GM12892 (cell line): ENCODE measurements around the gene PAX2.

ENCODE experiments used
- POLR2A ChIP-seq: IDR thresholded peaks from 2 replicates; pipeline ENCODE4 v1.6.1; 2011; ENCODE audit warnings: low read depth, low read length, control low read depth
- POLR2AphosphoS5 ChIP-seq: IDR thresholded peaks from 2 replicates; pipeline ENCODE4 v1.6.1; 2011; ENCODE audit warnings: low read depth, low read length, control low read depth
- TAF1 ChIP-seq: IDR thresholded peaks from 2 replicates; pipeline ENCODE4 v1.6.1; 2011; ENCODE audit warnings: low read depth, mild to moderate bottlenecking, control low read depth, low read length, borderline replicate concordance

GRCh38 chr10:100697631-100698030 lies 47.8 kb upstream of the PAX2 start:
- TF ChIP-seq POLR2A (no peak), TAF1 (no peak), POLR2AphosphoS5 (no peak)
